ENCODE results near the gene NCBP2L. TPM values are rescaled to one million over a fixed set of nuclear protein-coding genes. Genes with fewer than 3 reads are reported as not detected.

The NCBP2L gene
- total RNA-seq, 1 experiment from 2014 or later, result not detected

- intact Hi-C loops (cut with micrococcal nuclease), result no loop called here
- no peak for TF ChIP-seq CTCF (IDR thresholded peaks at IDR 0.05; ENCODE audit: unreplicated experiment)
- Mint-ChIP-seq H3K36me3 (ENCODE audit: insufficient read depth, unreplicated experiment) (peaks cover 17% of the 10 kb centered on the region), H3K4me1 (ENCODE audit: insufficient read depth, unreplicated experiment) (peaks cover 31% of the 10 kb centered on the region), H3K27me3 (ENCODE audit: insufficient read depth, unreplicated experiment) (peaks cover 84% of the 10 kb centered on the region), H3K9me3 (ENCODE audit: unreplicated experiment) (no peaks in the 10 kb centered on the region), H3K27ac (ENCODE audit: low read depth, unreplicated experiment) (no peak overlapping the region), H3K4me3 (ENCODE audit: unreplicated experiment) (no peak overlapping the region)
- ChIA-PET POLR2A (no interaction called here), CTCF (interaction anchor here (0.5 to 1.5 kb wide), 5 partner anchors 9 to 798 kb away, joined by 3 to 5 read pairs (median 3); partner anchors contain the start of gene TSC22D3)
- DNase-seq (ENCODE audit: unreplicated experiment), result no peak
- no TSS peak for BruUV-seq (replicated peaks)
Observed at GRCh38 chrX:107750263-107750662, 27.3 kb upstream of the NCBP2L start.

GRCh38 chrX:107750861-107751445 lies 26.6 kb upstream of the NCBP2L start:
- no peak for DNase-seq (ENCODE audit: unreplicated experiment)
- intact Hi-C loops (cut with micrococcal nuclease), result no loop called here
- CTCF ChIA-PET, result interaction anchor here (0.5 to 1.5 kb wide), 6 partner anchors 9 to 96 kb away, joined by 3 to 5 read pairs (median 4); partner anchors contain the start of gene TSC22D3
- peaks cover 17% of the 10 kb centered on the region for H3K36me3 Mint-ChIP-seq (ENCODE audit: insufficient read depth, unreplicated experiment)
- H3K9me3 Mint-ChIP-seq (ENCODE audit: unreplicated experiment), result no peaks in the 10 kb centered on the region
- H3K27me3 Mint-ChIP-seq (ENCODE audit: insufficient read depth, unreplicated experiment), result peaks cover 87% of the 10 kb centered on the region
- POLR2A ChIA-PET, result no interaction called here
- no peak overlapping the region for H3K4me3 Mint-ChIP-seq (ENCODE audit: unreplicated experiment)
- no peak overlapping the region for H3K27ac Mint-ChIP-seq (ENCODE audit: low read depth, unreplicated experiment)
- no TSS peak for BruUV-seq (replicated peaks)
- TF ChIP-seq CTCF (IDR thresholded peaks at IDR 0.05; ENCODE audit: unreplicated experiment), result no peak
- peaks cover 30% of the 10 kb centered on the region for H3K4me1 Mint-ChIP-seq (ENCODE audit: insufficient read depth, unreplicated experiment)

- Mint-ChIP-seq H3K4me3 (ENCODE audit: unreplicated experiment) (no peak overlapping the region), H3K36me3 (ENCODE audit: insufficient read depth, unreplicated experiment) (peaks cover 11% of the 10 kb centered on the region), H3K4me1 (ENCODE audit: insufficient read depth, unreplicated experiment) (peaks cover 20% of the 10 kb centered on the region), H3K27ac (ENCODE audit: low read depth, unreplicated experiment) (no peak overlapping the region), H3K9me3 (ENCODE audit: unreplicated experiment) (no peaks in the 10 kb centered on the region), H3K27me3 (ENCODE audit: insufficient read depth, unreplicated experiment) (peaks cover 80% of the 10 kb centered on the region)
- DNase-seq (ENCODE audit: unreplicated experiment), result no peak
- intact Hi-C loops (cut with micrococcal nuclease), result no loop called here
- ChIA-PET CTCF (interaction anchor here (0.9 to 1.2 kb wide), 3 partner anchors 8 to 19 kb away, joined by 3 to 5 read pairs (median 3); no protein-coding TSS in a partner anchor), POLR2A (interaction anchor here (1.6 kb wide), 1 partner anchor 9 kb away, joined by 6 read pairs; no protein-coding TSS in a partner anchor)
- BruUV-seq (replicated peaks), result no TSS peak
- no peak for TF ChIP-seq CTCF (IDR thresholded peaks at IDR 0.05; ENCODE audit: unreplicated experiment)
Observed at GRCh38 chrX:107752043-107752442, 25.5 kb upstream of the NCBP2L start.

GRCh38 chrX:107752714-107753113 lies 24.8 kb upstream of the NCBP2L start:
- CTCF ChIA-PET, result interaction anchor here (0.9 to 1.2 kb wide), 3 partner anchors 8 to 18 kb away, joined by 3 to 5 read pairs (median 4); no protein-coding TSS in a partner anchor
- Mint-ChIP-seq H3K27ac (ENCODE audit: low read depth, unreplicated experiment) (no peak overlapping the region), H3K9me3 (ENCODE audit: unreplicated experiment) (no peaks in the 10 kb centered on the region), H3K36me3 (ENCODE audit: insufficient read depth, unreplicated experiment) (peaks cover 8% of the 10 kb centered on the region), H3K4me1 (ENCODE audit: insufficient read depth, unreplicated experiment) (peaks cover 15% of the 10 kb centered on the region), H3K4me3 (ENCODE audit: unreplicated experiment) (no peak overlapping the region), H3K27me3 (ENCODE audit: insufficient read depth, unreplicated experiment) (peaks cover 81% of the 10 kb centered on the region)
- POLR2A ChIA-PET, result interaction anchor here (1.2 to 1.6 kb wide), 2 partner anchors 8 to 22 kb away, joined by 3 to 6 read pairs; no protein-coding TSS in a partner anchor
- intact Hi-C loops (cut with micrococcal nuclease), result no loop called here
- no TSS peak for BruUV-seq (replicated peaks)
- no peak for DNase-seq (ENCODE audit: unreplicated experiment)
- no peak for TF ChIP-seq CTCF (IDR thresholded peaks at IDR 0.05; ENCODE audit: unreplicated experiment)

All from MCF 10A (cell line).